Epithelial cell of proximal tubule (primary cell): Measurements from ENCODE around the gene NFIC. TPM values are rescaled to one million over a fixed set of nuclear protein-coding genes. Genes with fewer than 3 reads are reported as not detected.

Source experiments
- DNase-seq: peaks from one replicate; pipeline ENCODE4 v3.0.0-alpha.2; 2011; ENCODE audit warnings: low read depth
- H3K4me3 ChIP-seq: 2 replicates; pipeline ENCODE4 v1.5.1; 2011; ENCODE audit warnings: low read depth, mild to moderate bottlenecking, low read length
- total RNA-seq: library from RNA; depleted of rRNA; stranded (reverse); fragments of >200 nt; gene quantifications from 2 replicates; pipeline ENCODE4 v1.2.3, GENCODE V29; 2015
- TF ChIP-seq, protein P1 (sequence below): conservative IDR thresholded peaks from 2 replicates; pipeline ENCODE4 v1.5.1; 2012; ENCODE audit warnings: low read depth, mild to moderate bottlenecking, low read length

Gene NFIC
- 16.8 and 31.2 TPM in 2 replicates for total RNA-seq

DNA sequence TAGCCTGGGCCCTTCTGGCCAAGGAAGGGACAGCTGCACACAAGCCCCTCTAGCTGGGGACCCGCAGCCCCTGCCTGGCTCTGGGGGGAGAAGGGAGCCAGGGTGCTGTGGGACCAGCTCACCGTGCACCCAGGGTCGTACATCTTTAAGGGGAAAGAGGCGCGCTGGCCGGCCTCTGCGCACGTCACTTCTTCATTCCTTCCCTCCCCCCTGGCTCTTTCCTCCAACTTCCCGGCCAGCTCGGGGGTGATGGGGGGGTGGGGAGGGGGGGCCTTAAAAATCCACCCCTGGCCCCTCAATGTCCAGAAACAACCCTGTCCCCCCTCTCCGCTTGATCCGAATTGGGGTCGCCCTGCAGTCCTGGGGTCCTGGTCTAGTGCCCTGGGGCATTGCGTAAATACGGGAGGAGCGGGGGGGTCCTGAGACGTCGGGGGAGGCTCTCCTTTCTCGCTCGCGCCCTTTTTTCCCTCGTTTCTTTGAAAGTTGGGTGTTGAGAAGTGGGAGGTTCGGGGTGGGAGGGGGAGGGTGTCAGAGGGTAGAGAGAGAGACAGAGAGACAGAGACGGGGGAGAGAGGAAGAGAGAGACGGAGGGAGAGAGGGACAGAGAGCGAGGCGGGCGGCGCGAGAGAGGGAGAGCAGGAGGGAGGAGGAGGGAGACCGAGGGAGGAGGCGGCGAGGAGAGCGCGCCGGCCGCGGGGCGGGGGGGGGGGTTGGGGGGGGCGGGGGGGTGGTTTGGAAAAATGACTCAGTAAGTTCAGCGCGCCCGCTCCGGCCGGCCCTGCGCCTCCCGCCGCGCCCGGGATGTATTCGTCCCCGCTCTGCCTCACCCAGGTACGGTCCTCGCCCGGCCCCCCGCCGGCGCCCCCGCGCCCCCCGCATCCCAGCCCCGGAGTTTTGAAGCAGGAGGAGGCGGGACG lies at the start of gene NFIC:
Gene NFIC, plus strand, starts transcription at position 748 of the 917 bp plus-strand sequence. Its CDS starts 54 bp downstream, at position 802.
- TF ChIP-seq, protein P1, sequence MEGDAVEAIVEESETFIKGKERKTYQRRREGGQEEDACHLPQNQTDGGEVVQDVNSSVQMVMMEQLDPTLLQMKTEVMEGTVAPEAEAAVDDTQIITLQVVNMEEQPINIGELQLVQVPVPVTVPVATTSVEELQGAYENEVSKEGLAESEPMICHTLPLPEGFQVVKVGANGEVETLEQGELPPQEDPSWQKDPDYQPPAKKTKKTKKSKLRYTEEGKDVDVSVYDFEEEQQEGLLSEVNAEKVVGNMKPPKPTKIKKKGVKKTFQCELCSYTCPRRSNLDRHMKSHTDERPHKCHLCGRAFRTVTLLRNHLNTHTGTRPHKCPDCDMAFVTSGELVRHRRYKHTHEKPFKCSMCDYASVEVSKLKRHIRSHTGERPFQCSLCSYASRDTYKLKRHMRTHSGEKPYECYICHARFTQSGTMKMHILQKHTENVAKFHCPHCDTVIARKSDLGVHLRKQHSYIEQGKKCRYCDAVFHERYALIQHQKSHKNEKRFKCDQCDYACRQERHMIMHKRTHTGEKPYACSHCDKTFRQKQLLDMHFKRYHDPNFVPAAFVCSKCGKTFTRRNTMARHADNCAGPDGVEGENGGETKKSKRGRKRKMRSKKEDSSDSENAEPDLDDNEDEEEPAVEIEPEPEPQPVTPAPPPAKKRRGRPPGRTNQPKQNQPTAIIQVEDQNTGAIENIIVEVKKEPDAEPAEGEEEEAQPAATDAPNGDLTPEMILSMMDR = no peak
- peak within 1 kb of the TSS; percentile 96 for H3K4me3 ChIP-seq
- no peak for DNase-seq

DNA sequence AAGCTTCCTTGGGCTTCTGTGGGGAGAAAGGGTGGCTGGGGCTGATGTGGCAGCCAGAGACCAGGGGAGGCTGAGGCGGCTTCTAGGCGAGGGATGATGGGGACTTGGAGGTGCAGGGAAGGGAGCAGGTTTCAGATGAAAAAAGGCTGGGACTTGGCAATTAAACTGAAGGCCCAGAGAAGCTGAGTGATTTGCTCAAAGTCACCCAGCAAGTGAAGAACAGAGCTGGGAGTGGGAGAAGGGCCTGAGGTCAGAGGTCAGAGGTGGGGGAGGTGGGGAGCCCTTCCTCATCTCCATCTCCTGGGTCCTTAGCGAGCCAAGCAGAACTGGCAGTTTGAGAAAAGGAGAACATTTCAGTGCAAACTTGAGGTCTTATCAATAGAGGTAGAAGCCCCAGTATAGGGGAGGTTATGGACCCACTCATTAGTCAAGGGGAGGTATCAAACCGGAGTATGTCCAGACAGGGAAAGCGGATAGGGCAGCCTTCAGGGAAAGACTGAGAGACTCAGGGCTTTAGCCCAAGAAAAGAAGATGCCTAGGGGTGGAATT lies 49.6 kb upstream of the NFIC start:
- H3K4me3 ChIP-seq = no peak overlapping the region
- TF ChIP-seq, protein P1 = no peak
- DNase-seq = no peak

DNA sequence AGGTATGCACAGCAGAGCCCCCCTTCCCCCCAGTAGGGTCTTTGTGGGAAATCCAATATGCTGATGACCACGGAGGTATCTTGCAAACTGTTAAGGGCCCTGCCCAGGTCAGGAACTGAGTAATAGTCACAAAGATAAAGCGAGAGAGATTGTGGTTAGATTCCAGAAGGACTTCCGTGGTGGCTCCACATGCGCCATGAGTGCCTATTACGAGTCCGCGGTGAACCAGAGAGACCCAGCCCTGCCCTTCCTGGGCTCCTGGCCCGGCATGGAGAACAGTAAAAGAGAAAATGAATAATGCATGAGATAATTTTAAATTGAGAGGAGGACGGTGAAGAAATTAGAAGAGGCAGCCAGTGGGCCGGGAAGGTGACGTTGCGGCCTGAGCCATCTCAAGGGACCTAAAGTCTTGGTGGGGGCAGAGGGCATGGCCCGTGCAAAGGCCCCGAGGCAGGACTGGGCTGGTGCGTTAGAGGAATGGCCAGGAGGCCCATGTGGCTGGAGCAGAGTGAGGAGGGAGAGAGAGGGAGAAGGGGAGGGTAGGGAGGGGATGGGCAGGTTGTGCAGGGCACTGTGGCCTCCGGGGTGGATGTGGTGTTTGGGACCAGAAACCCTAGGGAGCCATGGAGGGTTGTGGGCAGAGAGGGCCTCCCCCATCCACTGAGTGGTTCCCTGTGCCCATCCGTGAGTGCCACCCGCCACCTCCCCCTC lies 46.6 kb upstream of the NFIC start:
- TF ChIP-seq, protein P1 = no peak
- no peak for DNase-seq

DNA sequence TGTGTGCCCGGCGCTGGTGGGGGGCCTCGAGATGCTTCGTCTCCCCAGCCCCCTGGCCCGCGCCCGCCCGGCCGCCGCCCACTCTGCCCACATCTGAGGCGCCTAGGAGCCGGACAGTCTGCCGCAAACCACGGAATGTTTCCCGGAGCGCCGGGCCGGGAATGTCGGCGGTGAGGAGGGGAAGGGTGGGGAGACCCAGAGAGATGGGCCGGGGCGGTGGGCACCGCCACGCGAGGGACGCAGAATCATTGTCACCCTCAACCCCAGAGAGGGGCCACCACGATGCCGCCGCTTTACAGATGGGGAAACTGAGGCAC lies 46.1 kb upstream of the NFIC start:
- DNase-seq = no peak
- TF ChIP-seq, protein P1 = no peak
- H3K4me3 ChIP-seq = no peak overlapping the region

More for the DNA sequence above, 46.6 kb upstream of the NFIC start:
- no peak overlapping the region for H3K4me3 ChIP-seq

DNA sequence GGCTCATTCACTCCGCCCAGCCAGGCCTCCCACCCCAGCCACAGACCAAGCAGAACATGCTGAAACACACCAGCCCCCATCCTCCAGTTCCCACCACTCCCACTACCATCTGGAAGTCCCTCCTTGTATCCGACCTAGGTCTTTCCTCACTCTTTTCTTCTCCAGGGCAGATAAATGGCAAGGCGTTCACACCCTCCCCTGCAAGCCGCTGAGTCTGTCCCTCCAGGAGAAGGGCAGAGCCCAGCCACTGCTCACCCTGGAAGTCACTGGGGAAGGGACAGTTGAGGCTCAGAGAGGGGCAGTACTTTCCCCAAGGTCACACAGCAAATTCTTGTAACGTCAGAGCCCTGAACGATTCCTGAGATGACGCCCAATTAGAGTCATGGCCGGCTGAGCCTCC lies 45.5 kb upstream of the NFIC start:
- no peak for DNase-seq
- H3K4me3 ChIP-seq = no peak overlapping the region
- TF ChIP-seq, protein P1 = no peak

DNA sequence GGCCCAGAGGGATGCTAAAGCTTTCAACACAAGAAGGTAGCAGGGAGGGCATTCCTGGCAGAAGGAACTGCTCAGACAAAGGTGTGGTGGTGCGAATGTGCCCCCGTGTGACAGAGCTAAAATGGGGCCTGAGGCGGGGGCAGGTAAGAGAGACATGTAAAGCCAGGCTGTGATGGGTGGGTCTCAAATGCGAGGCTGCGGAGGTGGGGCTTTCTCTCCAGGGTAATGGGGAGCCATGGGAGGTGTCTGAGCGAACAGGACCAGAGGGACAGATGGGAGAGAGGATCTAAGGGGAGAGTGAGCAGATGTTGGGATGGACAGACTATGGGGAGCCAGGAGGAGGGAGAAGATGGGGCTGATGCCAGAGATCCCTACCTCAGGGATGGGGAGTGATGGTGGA lies 44.7 kb upstream of the NFIC start:
- no peak overlapping the region for H3K4me3 ChIP-seq
- TF ChIP-seq, protein P1 = no peak

More for the DNA sequence above, 44.7 kb upstream of the NFIC start:
- DNase-seq = no peak
